HEK293 (cell line): Measurements from ENCODE around the gene CAMKV.

Experiments
- CTCF ChIA-PET: fragments of 350-600 bp; formaldehyde crosslinking; extraction: SDS; loops from one replicate; lab custom pipeline; 2021; ENCODE audit warnings: antibody characterized with exemption; lab: Yijun Ruan, JAX
- POLR2A ChIA-PET: fragments of 300-600 bp; formaldehyde crosslinking; extraction: SDS; loops from one replicate; lab custom pipeline; 2020; ENCODE audit warnings: antibody characterized with exemption, inconsistent platforms; lab: Yijun Ruan, JAX
- H3K27ac ChIP-seq: fragments of 200-500 bp; sonication (Bioruptor generic); 2 replicates; pipeline ENCODE4 v1.5.1; 2014; ENCODE audit warnings: low read depth, low read length, control low read depth, inconsistent platforms; ENCODE audit errors: extremely low read depth
- H3K36me3 ChIP-seq, 2 experiments: fragments of 200-500 bp in 1 of 2; sonication (Bioruptor generic) in 1 of 2; 1 replicate in 1 of 2; 2 replicates in 1 of 2; pipeline ENCODE4 v1.5.1; 2014 to 2017; ENCODE audit warnings: inconsistent platforms in 2 of 2, low read length in 2 of 2; ENCODE audit not compliant: control insufficient read depth in 2 of 2, insufficient read depth in 1 of 2
- H3K4me1 ChIP-seq: fragments of 200-500 bp; sonication (Bioruptor generic); 2 replicates; pipeline ENCODE4 v1.5.1; 2014; ENCODE audit warnings: mild to moderate bottlenecking, low read length, inconsistent platforms; ENCODE audit not compliant: control insufficient read depth, insufficient read depth
- H3K4me3 ChIP-seq: 2 replicates; pipeline ENCODE4 v1.5.1; 2011; ENCODE audit warnings: low read depth, mild to moderate bottlenecking, control low read depth, low read length, moderate library complexity
- H3K9me3 ChIP-seq: fragments of 200-500 bp; sonication (Bioruptor generic); 2 replicates; pipeline ENCODE4 v1.5.1; 2014; ENCODE audit warnings: low read depth, low read length, inconsistent platforms; ENCODE audit not compliant: control insufficient read depth, insufficient read depth
- HOXA7 ChIP-seq: sonication (generic); formaldehyde crosslinking; IDR thresholded peaks from 2 replicates; pipeline ENCODE4 v1.8.1; 2022; ENCODE audit warnings: missing genetic modification reagents, borderline replicate concordance
- HOXC10 ChIP-seq: sonication (generic); formaldehyde crosslinking; IDR thresholded peaks from 2 replicates; pipeline ENCODE4 v1.8.1; 2023; ENCODE audit warnings: mild to moderate bottlenecking, missing genetic modification reagents
- KLF10 ChIP-seq: fragments of 450-650 bp; IDR thresholded peaks from 2 replicates; pipeline ENCODE4 v1.5.1; 2018; ENCODE audit warnings: missing biosample characterization, mild to moderate bottlenecking, missing genetic modification characterization
- MZF1 ChIP-seq: fragments of 450-650 bp; formaldehyde crosslinking; IDR thresholded peaks from 2 replicates; pipeline ENCODE4 v1.5.1; 2017; ENCODE audit warnings: missing biosample characterization, missing genetic modification characterization, borderline replicate concordance
- SCRT1 ChIP-seq: fragments of 450-650 bp; formaldehyde crosslinking; IDR thresholded peaks from 2 replicates; pipeline ENCODE4 v1.5.1; 2016; ENCODE audit warnings: missing biosample characterization, missing genetic modification characterization, borderline replicate concordance
- ZFP41 ChIP-seq: fragments of 450-650 bp; formaldehyde crosslinking; IDR thresholded peaks from 2 replicates; pipeline ENCODE4 v1.5.1; 2016; ENCODE audit warnings: missing biosample characterization, missing genetic modification characterization, borderline replicate concordance
- ZNF112 ChIP-seq: fragments of 450-650 bp; formaldehyde crosslinking; IDR thresholded peaks from 2 replicates; pipeline ENCODE4 v1.5.0; 2017; ENCODE audit warnings: missing biosample characterization, missing genetic modification characterization
- ZNF169 ChIP-seq: fragments of 450-650 bp; formaldehyde crosslinking; IDR thresholded peaks from 2 replicates; pipeline ENCODE4 v1.5.1; 2016; ENCODE audit warnings: missing biosample characterization, missing genetic modification characterization
- ZNF174 ChIP-seq: fragments of 450-650 bp; formaldehyde crosslinking; IDR thresholded peaks from 2 replicates; pipeline ENCODE4 v1.5.0; 2017; ENCODE audit warnings: missing biosample characterization, mild to moderate bottlenecking, missing genetic modification characterization
- ZNF19 ChIP-seq: fragments of 450-650 bp; formaldehyde crosslinking; IDR thresholded peaks from 2 replicates; pipeline ENCODE4; 2016; ENCODE audit warnings: missing biosample characterization, missing genetic modification characterization, low read depth
- ZNF202 ChIP-seq: fragments of 450-650 bp; formaldehyde crosslinking; IDR thresholded peaks from 2 replicates; pipeline ENCODE4 v1.5.1; 2016; ENCODE audit warnings: missing biosample characterization, missing genetic modification characterization, borderline replicate concordance
- ZNF214 ChIP-seq: fragments of 450-650 bp; formaldehyde crosslinking; IDR thresholded peaks from 2 replicates; pipeline ENCODE4 v1.5.1; 2017; ENCODE audit warnings: missing biosample characterization, mild to moderate bottlenecking, missing genetic modification characterization, borderline replicate concordance
- ZNF37A ChIP-seq: fragments of 450-650 bp; IDR thresholded peaks from 2 replicates; pipeline ENCODE4 v1.5.1; 2018; ENCODE audit warnings: missing biosample characterization, missing genetic modification characterization
- ZNF391 ChIP-seq: fragments of 450-650 bp; formaldehyde crosslinking; IDR thresholded peaks from 2 replicates; pipeline ENCODE4 v1.5.1; 2016; ENCODE audit warnings: low read depth, missing biosample characterization, missing genetic modification characterization, borderline replicate concordance
- ZNF529 ChIP-seq: fragments of 450-650 bp; formaldehyde crosslinking; IDR thresholded peaks from 2 replicates; pipeline ENCODE4 v1.5.1; 2017; ENCODE audit warnings: missing genetic modification characterization, missing biosample characterization; ENCODE audit not compliant: insufficient replicate concordance
- ZNF623 ChIP-seq: fragments of 450-650 bp; formaldehyde crosslinking; IDR thresholded peaks from 2 replicates; pipeline ENCODE4 v1.5.1; 2016; ENCODE audit warnings: missing biosample characterization, missing genetic modification characterization
- ZNF707 ChIP-seq: fragments of 450-650 bp; formaldehyde crosslinking; IDR thresholded peaks from 2 replicates; pipeline ENCODE4 v1.5.1; 2016; ENCODE audit warnings: missing biosample characterization, missing genetic modification characterization
- TF ChIP-seq, protein P1 (sequence below): fragments of 450-650 bp; formaldehyde crosslinking; IDR thresholded peaks from 2 replicates; pipeline ENCODE4 v1.5.1; 2017; ENCODE audit warnings: missing biosample characterization, missing genetic modification characterization
- TF ChIP-seq, protein P2 (sequence below): fragments of 450-650 bp; formaldehyde crosslinking; IDR thresholded peaks from 2 replicates; pipeline ENCODE4 v1.5.1; 2017; ENCODE audit warnings: missing biosample characterization, missing genetic modification characterization
- TF ChIP-seq, protein P3 (sequence below): fragments of 450-650 bp; formaldehyde crosslinking; IDR thresholded peaks from 2 replicates; pipeline ENCODE4 v1.5.1; 2016; ENCODE audit warnings: missing biosample characterization, missing genetic modification characterization

The CAMKV gene

DNA sequence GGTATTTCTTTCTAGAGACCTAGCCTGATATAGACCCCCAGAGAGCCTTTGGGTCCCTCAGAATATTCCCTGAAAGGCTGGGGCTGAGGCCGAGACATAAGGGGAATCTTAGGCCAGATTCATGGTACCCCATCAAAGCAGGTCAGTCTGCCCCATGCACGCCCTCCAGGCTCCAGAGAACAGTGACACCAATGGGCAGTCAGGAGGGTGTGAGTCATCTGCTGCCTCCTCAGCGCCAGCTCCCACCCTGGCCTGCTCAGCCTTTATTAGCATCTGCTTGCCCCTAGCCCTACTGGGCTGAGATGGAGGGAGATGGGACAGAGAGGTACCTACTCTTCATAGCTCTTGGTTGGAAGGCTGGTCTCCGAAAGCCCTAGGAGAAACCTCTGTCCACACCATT lies 14.3 kb upstream of the CAMKV start:
- Histone ChIP-seq H3K27ac (no peak overlapping the region), H3K4me3 (no peak overlapping the region), H3K9me3 (no peaks in the 10 kb centered on the region), H3K4me1 (no peaks in the 10 kb centered on the region), H3K36me3 (no peaks in the 10 kb centered on the region)
- TF ChIP-seq HOXA7 (CRISPR knock-in tag): no peak
- TF ChIP-seq, protein P1, sequence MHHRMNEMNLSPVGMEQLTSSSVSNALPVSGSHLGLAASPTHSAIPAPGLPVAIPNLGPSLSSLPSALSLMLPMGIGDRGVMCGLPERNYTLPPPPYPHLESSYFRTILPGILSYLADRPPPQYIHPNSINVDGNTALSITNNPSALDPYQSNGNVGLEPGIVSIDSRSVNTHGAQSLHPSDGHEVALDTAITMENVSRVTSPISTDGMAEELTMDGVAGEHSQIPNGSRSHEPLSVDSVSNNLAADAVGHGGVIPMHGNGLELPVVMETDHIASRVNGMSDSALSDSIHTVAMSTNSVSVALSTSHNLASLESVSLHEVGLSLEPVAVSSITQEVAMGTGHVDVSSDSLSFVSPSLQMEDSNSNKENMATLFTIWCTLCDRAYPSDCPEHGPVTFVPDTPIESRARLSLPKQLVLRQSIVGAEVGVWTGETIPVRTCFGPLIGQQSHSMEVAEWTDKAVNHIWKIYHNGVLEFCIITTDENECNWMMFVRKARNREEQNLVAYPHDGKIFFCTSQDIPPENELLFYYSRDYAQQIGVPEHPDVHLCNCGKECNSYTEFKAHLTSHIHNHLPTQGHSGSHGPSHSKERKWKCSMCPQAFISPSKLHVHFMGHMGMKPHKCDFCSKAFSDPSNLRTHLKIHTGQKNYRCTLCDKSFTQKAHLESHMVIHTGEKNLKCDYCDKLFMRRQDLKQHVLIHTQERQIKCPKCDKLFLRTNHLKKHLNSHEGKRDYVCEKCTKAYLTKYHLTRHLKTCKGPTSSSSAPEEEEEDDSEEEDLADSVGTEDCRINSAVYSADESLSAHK: no peak
- no peak for TF ChIP-seq ZNF214
- TF ChIP-seq ZNF391 (tag by site-specific recombination): no peak
- TF ChIP-seq SCRT1: no peak
- no peak for TF ChIP-seq ZNF529 (tag by site-specific recombination)
- TF ChIP-seq ZNF37A: no peak
- ChIA-PET POLR2A (no interaction called here), CTCF (interaction anchor here (1.1 to 1.4 kb wide), 2 partner anchors 28 to 45 kb away, joined by 3 read pairs; no protein-coding TSS in a partner anchor)

DNA sequence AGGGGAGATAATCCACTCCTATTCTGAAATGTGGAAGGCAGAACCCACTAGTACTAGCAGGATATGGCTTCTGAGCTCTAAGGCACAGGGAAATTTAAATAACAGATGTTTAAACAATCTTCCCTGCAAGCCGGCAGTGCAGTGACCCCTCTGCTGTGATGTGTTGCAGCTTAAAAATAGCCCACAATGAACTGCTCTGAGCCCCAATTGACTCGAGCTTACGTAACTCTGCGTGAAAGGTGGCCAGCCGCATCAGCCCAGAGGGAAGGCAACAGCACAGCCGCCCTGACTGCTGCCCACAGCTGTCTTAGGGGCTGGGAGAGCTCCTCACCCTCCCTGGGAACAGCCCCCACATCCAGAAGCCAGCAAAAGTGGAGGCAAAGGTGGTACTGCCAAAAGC lies 12.5 kb upstream of the CAMKV start:
- CTCF ChIA-PET: no interaction called here
- H3K4me3 ChIP-seq: no peak overlapping the region
- POLR2A ChIA-PET: no interaction called here
- no peak for TF ChIP-seq HOXA7 (CRISPR knock-in tag)
- TF ChIP-seq, protein P2, sequence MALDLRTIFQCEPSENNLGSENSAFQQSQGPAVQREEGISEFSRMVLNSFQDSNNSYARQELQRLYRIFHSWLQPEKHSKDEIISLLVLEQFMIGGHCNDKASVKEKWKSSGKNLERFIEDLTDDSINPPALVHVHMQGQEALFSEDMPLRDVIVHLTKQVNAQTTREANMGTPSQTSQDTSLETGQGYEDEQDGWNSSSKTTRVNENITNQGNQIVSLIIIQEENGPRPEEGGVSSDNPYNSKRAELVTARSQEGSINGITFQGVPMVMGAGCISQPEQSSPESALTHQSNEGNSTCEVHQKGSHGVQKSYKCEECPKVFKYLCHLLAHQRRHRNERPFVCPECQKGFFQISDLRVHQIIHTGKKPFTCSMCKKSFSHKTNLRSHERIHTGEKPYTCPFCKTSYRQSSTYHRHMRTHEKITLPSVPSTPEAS (tag by site-specific recombination): no peak
- no peak for TF ChIP-seq ZNF19 (tag by site-specific recombination)
- TF ChIP-seq ZNF623 (tag by site-specific recombination): no peak
- no peak for TF ChIP-seq ZNF174 (tag by site-specific recombination)
- no peak for TF ChIP-seq ZFP41 (tag by site-specific recombination)
- TF ChIP-seq, protein P3, sequence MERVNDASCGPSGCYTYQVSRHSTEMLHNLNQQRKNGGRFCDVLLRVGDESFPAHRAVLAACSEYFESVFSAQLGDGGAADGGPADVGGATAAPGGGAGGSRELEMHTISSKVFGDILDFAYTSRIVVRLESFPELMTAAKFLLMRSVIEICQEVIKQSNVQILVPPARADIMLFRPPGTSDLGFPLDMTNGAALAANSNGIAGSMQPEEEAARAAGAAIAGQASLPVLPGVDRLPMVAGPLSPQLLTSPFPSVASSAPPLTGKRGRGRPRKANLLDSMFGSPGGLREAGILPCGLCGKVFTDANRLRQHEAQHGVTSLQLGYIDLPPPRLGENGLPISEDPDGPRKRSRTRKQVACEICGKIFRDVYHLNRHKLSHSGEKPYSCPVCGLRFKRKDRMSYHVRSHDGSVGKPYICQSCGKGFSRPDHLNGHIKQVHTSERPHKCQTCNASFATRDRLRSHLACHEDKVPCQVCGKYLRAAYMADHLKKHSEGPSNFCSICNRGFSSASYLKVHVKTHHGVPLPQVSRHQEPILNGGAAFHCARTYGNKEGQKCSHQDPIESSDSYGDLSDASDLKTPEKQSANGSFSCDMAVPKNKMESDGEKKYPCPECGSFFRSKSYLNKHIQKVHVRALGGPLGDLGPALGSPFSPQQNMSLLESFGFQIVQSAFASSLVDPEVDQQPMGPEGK (tag by site-specific recombination): no peak
- TF ChIP-seq ZNF112 (tag by site-specific recombination): no peak
- H3K36me3 ChIP-seq: no peaks in the 10 kb centered on the region
- H3K27ac ChIP-seq: no peak overlapping the region
- H3K9me3 ChIP-seq: no peaks in the 10 kb centered on the region
- no peaks in the 10 kb centered on the region for H3K4me1 ChIP-seq

DNA sequence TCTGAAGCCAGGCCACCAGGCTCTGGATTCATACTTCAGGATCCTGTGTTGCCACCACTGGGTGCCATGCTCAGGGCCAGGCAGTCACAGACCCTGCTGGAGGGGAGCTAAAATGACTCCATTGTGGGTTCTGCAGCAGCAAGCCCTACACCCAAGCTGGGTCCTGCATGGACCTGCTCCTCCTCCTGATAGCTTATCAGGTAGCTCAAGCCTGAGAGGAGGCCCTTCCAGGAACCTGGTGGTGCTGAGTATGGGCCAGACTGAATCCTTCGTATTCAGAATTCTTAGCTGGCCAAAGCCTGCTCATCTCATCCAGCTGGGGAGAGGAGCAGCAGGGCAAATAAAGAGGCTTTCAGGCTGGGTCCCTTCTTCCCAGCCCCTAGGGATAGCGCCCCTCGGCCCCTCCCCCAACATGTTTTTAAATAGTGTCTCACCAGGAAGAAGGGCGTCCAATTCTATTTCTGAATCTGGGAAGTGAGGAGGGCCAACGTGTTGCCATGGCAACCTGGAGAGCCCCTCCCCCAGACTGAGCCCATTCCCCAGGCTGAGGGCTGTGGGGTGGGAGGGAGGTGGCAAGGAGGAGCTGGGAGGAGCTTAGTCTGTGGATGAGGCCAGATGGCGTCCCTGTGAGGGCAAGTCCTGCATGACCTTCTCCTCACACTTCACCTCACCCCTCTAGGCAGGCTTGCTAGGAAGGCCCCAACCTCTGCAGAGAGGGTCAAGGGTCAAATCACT lies 11.0 kb upstream of the CAMKV start:
- POLR2A ChIA-PET: no interaction called here
- Histone ChIP-seq H3K9me3 (no peaks in the 10 kb centered on the region), H3K36me3 (no peaks in the 10 kb centered on the region)
- CTCF ChIA-PET: no interaction called here
- TF ChIP-seq KLF10 (tag by site-specific recombination): no peak
- no peak for TF ChIP-seq ZNF707
- TF ChIP-seq MZF1: no peak
- TF ChIP-seq ZNF202 (tag by site-specific recombination): no peak
- TF ChIP-seq SCRT1: no peak
- TF ChIP-seq HOXC10 (CRISPR knock-in tag): no peak
- TF ChIP-seq ZNF169 (tag by site-specific recombination): no peak
- TF ChIP-seq, all 188 proteins: peak for 0
- Histone ChIP-seq H3K27ac (no peak overlapping the region), H3K4me3 (no peak overlapping the region), H3K4me1 (no peaks in the 10 kb centered on the region)
